ENCODE results near the gene ANKRD12.

The ANKRD12 gene

DNA sequence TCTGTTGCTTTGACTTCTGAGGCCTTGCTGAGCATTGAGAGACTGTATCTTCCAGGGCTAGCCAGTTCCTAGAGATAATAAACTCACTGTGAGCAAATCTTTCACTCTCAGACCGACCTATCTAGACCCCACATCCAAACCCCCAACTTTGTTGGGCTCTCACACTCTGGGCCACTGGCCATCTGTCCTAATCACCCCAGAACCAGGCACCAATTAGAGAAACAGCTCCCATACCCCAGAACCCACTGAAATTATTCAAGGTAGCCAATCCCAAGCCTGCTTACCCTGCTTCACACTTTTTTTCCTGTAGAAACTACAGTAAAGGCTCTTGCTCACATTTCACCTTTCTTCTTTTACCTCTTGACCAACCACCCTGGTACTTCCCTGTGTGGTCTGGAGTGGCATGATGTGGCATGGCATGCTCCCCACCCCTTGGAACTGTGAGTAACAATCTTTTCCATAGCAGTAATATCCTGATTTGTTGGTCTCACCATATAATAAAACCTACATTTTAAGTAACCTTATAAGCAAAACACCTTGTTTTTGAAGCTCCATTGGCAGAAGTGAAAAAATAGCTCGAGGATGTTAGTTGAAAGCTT is 55.2 kb downstream of the ANKRD12 start:
- no peak overlapping the region for H3K4me2 ChIP-seq (ENCODE audit: low read length)
- no peak overlapping the region for H3K4me3 ChIP-seq (ENCODE audit: low read depth, low read length, poor library complexity, severe bottlenecking)
- H4K20me1 ChIP-seq (ENCODE audit: insufficient read depth, low read length) = no peaks in the 10 kb centered on the region
- no peak overlapping the region for H2AFZ ChIP-seq (ENCODE audit: low read length)
- no peaks in the 10 kb centered on the region for H3K4me1 ChIP-seq (ENCODE audit: insufficient read depth, low read length, severe bottlenecking)
- no peaks in the 10 kb centered on the region for H3K27me3 ChIP-seq (ENCODE audit: insufficient read depth, low read length)
- H3F3A ChIP-seq (ENCODE audit: insufficient read depth, low read length) = no peaks in the 10 kb centered on the region
- TF ChIP-seq EZH2 (IDR thresholded peaks at IDR 0.05; ENCODE audit: borderline replicate concordance, low read length) (no peak), CTCF (IDR thresholded peaks at IDR 0.05; ENCODE audit: low read length) (no peak)
- H3K36me3 ChIP-seq (ENCODE audit: insufficient read depth, low read length) = peaks cover 32% of the 10 kb centered on the region
- no peaks in the 10 kb centered on the region for H3K9me2 ChIP-seq (ENCODE audit: low read depth, low read length)
- no peaks in the 10 kb centered on the region for H3K9me3 ChIP-seq (ENCODE audit: low read length)
- no peaks in the 10 kb centered on the region for H3K79me2 ChIP-seq (ENCODE audit: insufficient read depth, low read length)
- no peak overlapping the region for H3K27ac ChIP-seq (ENCODE audit: low read depth, low read length, poor library complexity, severe bottlenecking)
- no peak overlapping the region for H3K9ac ChIP-seq (ENCODE audit: low read length)

- peaks cover 31% of the 10 kb centered on the region for H3K36me3 ChIP-seq (ENCODE audit: insufficient read depth, low read length)
- no peaks in the 10 kb centered on the region for H3K27me3 ChIP-seq (ENCODE audit: insufficient read depth, low read length)
- no peak overlapping the region for H3K4me3 ChIP-seq (ENCODE audit: low read depth, low read length, poor library complexity, severe bottlenecking)
- no peaks in the 10 kb centered on the region for H3K9me3 ChIP-seq (ENCODE audit: low read length)
- H3K4me2 ChIP-seq (ENCODE audit: low read length) = no peak overlapping the region
- no peak overlapping the region for H3K27ac ChIP-seq (ENCODE audit: low read depth, low read length, poor library complexity, severe bottlenecking)
- no peak overlapping the region for H2AFZ ChIP-seq (ENCODE audit: low read length)
- no peaks in the 10 kb centered on the region for H3K4me1 ChIP-seq (ENCODE audit: insufficient read depth, low read length, severe bottlenecking)
- H4K20me1 ChIP-seq (ENCODE audit: insufficient read depth, low read length) = no peaks in the 10 kb centered on the region
- TF ChIP-seq CTCF (IDR thresholded peaks at IDR 0.05; ENCODE audit: low read length) = no peak
- TF ChIP-seq EZH2 (IDR thresholded peaks at IDR 0.05; ENCODE audit: borderline replicate concordance, low read length) = no peak
- no peaks in the 10 kb centered on the region for H3F3A ChIP-seq (ENCODE audit: insufficient read depth, low read length)
- no peaks in the 10 kb centered on the region for H3K79me2 ChIP-seq (ENCODE audit: insufficient read depth, low read length)
- H3K9me2 ChIP-seq (ENCODE audit: low read depth, low read length) = no peaks in the 10 kb centered on the region
- H3K9ac ChIP-seq (ENCODE audit: low read length) = no peak overlapping the region
Measured at GRCh38 chr18:9193031-9193430, 56.5 kb downstream of the ANKRD12 start.

DNA sequence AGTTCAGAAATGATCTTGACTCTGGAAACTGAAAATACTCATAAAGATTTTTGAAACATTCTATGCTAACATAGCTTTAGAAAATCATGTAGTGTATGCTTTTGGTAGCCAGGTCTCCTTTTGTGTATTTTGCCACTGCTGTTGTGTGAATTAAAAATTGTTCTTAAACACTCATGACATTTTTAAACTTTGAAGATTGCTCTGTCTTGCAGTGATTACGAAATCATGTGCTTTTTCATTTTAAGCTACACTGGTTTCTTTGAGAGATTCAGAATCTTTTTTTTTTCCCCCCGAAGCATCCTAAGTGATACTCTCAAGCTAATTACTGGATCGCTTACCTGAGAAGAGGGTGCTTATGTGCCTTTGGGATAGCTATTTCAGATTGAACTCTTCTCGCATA is 60.0 kb downstream of the ANKRD12 start:
- Histone ChIP-seq H3K79me2 (ENCODE audit: insufficient read depth, low read length) (no peaks in the 10 kb centered on the region), H3F3A (ENCODE audit: insufficient read depth, low read length) (no peaks in the 10 kb centered on the region), H3K9me2 (ENCODE audit: low read depth, low read length) (no peaks in the 10 kb centered on the region), H3K9ac (ENCODE audit: low read length) (no peak overlapping the region), H4K20me1 (ENCODE audit: insufficient read depth, low read length) (no peaks in the 10 kb centered on the region), H3K4me3 (ENCODE audit: low read depth, low read length, poor library complexity, severe bottlenecking) (no peak overlapping the region), H3K9me3 (ENCODE audit: low read length) (no peaks in the 10 kb centered on the region), H3K27ac (ENCODE audit: low read depth, low read length, poor library complexity, severe bottlenecking) (no peak overlapping the region), H3K27me3 (ENCODE audit: insufficient read depth, low read length) (no peaks in the 10 kb centered on the region), H2AFZ (ENCODE audit: low read length) (no peak overlapping the region), H3K4me1 (ENCODE audit: insufficient read depth, low read length, severe bottlenecking) (no peaks in the 10 kb centered on the region), H3K36me3 (ENCODE audit: insufficient read depth, low read length) (peaks cover 21% of the 10 kb centered on the region; the same call in 1 of the 2 replicates), H3K4me2 (ENCODE audit: low read length) (no peak overlapping the region)
- TF ChIP-seq CTCF (IDR thresholded peaks at IDR 0.05; ENCODE audit: low read length) (no peak), EZH2 (IDR thresholded peaks at IDR 0.05; ENCODE audit: borderline replicate concordance, low read length) (no peak)

Measured in OCI-LY1 (cell line).